K562 (cell line): ENCODE data around the gene AGO4. TPM values are rescaled to one million over a fixed set of nuclear protein-coding genes. Genes with fewer than 3 reads are reported as not detected.

Experiments
- E2F1 ChIP-seq: sonication (generic); formaldehyde crosslinking; IDR thresholded peaks from 2 replicates; pipeline ENCODE4 v1.8.1; 2023; ENCODE audit warnings: mild to moderate bottlenecking, missing genetic modification reagents, moderate library complexity
- FOXK1 ChIP-seq: sonication (generic); formaldehyde crosslinking; IDR thresholded peaks from 2 replicates; pipeline ENCODE4 v1.8.0; 2022; ENCODE audit warnings: missing genetic modification reagents, mild to moderate bottlenecking, borderline replicate concordance
- FOXP4 ChIP-seq: sonication (generic); formaldehyde crosslinking; IDR thresholded peaks from 2 replicates; pipeline ENCODE4 v1.8.0; 2022; ENCODE audit warnings: mild to moderate bottlenecking, missing genetic modification reagents, borderline replicate concordance
- L3MBTL2 ChIP-seq: fragments of 450-650 bp; IDR thresholded peaks from 2 replicates; pipeline ENCODE4 v1.6.1; 2016; ENCODE audit warnings: mild to moderate bottlenecking, moderate library complexity
- MTA1 ChIP-seq: fragments of 450-650 bp; IDR thresholded peaks from 2 replicates; pipeline ENCODE4 v1.6.1; 2017; ENCODE audit warnings: borderline replicate concordance
- PBX2 ChIP-seq, 2 experiments: IDR thresholded peaks in 1 of 2; conservative IDR thresholded peaks in 1 of 2; 2 replicates each; pipeline ENCODE4 v1.6.1; 2016; ENCODE audit warnings: low read depth in 2 of 2, mild to moderate bottlenecking in 1 of 2, missing compliant biosample characterization in 1 of 2, missing genetic modification characterization in 1 of 2, moderate library complexity in 1 of 2
- POLR2AphosphoS2 ChIP-seq: IDR thresholded peaks from 2 replicates; pipeline ENCODE4 v1.6.1; 2012; ENCODE audit warnings: low read length, improper control_type of control experiment
- POLR2B ChIP-seq: fragments of 450-650 bp; IDR thresholded peaks from 2 replicates; pipeline ENCODE4 v1.6.1; 2018; ENCODE audit warnings: low read depth; ENCODE audit not compliant: partially characterized antibody
- RNF2 ChIP-seq: sonication (generic); IDR thresholded peaks from 2 replicates; pipeline ENCODE4 v1.6.1; 2016
- TFE3 ChIP-seq: fragments of 450-650 bp; formaldehyde crosslinking; IDR thresholded peaks from 2 replicates; pipeline ENCODE4 v1.4.0; 2020; ENCODE audit warnings: mild to moderate bottlenecking, mixed read lengths
- ZNF444 ChIP-seq: fragments of 250-450 bp; sonication (Bioruptor Pico); IDR thresholded peaks from 2 replicates; pipeline ENCODE4 v1.4.0; 2020; ENCODE audit warnings: mild to moderate bottlenecking, moderate library complexity
- polyA plus RNA-seq, 8 experiments: library from polyadenylated mRNA; depleted of rRNA in 4 of 8; stranded (reverse) in 5 of 8; unstranded in 3 of 8; fragments of >200 nt; fragmentation: Nextera tagmentation in 2 of 8; fragmentation: Illumina TruSeq in 1 of 8; extraction: Ambion mirVana in 2 of 8; extraction: Trizol in 1 of 8; gene quantifications; 2 replicates each; pipeline versions ENCODE4 v1.2.1 to v1.2.3, GENCODE V29; 2011 to 2014; ENCODE audit warnings: inconsistent platforms in 1 of 8, missing spikeins in 1 of 8
- total RNA-seq, 7 experiments: library from RNA; depleted of rRNA in 6 of 7; stranded (reverse); fragments of >200 nt in 6 of 7; fragmentation: Illumina TruSeq in 2 of 7; extraction: Trizol in 2 of 7; gene quantifications; 2 replicates each; pipeline versions ENCODE4 v1.2.1 to v1.2.3, GENCODE V29; 2011 to 2021; ENCODE audit warnings: low replicate concordance in 1 of 7
- TF ChIP-seq, protein P1 (sequence below): fragments of 250-450 bp; sonication (Bioruptor Pico); IDR thresholded peaks from 2 replicates; pipeline ENCODE4 v1.8.0; 2022; ENCODE audit warnings: moderate library complexity, mild to moderate bottlenecking, inconsistent platforms
- TF ChIP-seq, protein P2 (sequence below): sonication (generic); formaldehyde crosslinking; IDR thresholded peaks from 2 replicates; pipeline ENCODE4 v1.8.0; 2023; ENCODE audit warnings: mild to moderate bottlenecking, missing genetic modification reagents
- TF ChIP-seq, protein P3 (sequence below): fragments of 200-400 bp; formaldehyde crosslinking; IDR thresholded peaks from 2 replicates; pipeline ENCODE4 v1.6.1; 2017; ENCODE audit warnings: mild to moderate bottlenecking, low read depth, low read length, moderate library complexity

Gene AGO4
- total and polyA plus RNA-seq, 9 of the 15 experiments (the other 6 are each of a cell fraction or from before 2014, with no cell fraction given): 1.3 to 10.5 (median 6.5) TPM

DNA sequence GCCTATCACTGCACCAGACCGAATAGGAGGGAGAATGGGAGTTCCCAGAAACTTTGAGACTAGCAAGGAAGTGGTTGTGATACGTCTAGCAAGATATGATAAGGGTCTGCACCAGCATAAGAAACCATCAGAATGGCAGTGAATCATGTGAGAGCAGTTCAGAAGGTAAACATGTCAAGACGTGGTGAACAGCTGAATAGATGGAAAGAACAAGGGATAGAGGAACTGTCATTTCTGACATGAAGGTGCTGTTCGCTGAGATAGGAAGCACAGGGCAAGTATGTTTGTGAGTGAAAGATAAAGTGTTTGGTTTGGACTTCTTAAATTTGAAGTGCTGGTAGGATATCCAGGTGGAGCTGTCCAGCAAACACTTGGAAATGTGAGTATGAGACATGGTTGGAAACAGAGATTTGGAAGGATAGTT is 74.0 kb downstream of the AGO4 start (continued):
- TF ChIP-seq, protein P1, sequence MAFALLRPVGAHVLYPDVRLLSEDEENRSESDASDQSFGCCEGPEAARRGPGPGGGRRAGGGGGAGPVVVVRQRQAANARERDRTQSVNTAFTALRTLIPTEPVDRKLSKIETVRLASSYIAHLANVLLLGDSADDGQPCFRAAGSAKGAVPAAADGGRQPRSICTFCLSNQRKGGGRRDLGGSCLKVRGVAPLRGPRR: no peak
- TF ChIP-seq ZNF444 (CRISPR knock-in tag): no peak
- TF ChIP-seq, protein P2, sequence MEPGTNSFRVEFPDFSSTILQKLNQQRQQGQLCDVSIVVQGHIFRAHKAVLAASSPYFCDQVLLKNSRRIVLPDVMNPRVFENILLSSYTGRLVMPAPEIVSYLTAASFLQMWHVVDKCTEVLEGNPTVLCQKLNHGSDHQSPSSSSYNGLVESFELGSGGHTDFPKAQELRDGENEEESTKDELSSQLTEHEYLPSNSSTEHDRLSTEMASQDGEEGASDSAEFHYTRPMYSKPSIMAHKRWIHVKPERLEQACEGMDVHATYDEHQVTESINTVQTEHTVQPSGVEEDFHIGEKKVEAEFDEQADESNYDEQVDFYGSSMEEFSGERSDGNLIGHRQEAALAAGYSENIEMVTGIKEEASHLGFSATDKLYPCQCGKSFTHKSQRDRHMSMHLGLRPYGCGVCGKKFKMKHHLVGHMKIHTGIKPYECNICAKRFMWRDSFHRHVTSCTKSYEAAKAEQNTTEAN: no peak
- no peak for TF ChIP-seq POLR2B
- no peak for TF ChIP-seq PBX2 (CRISPR knock-in tag; IDR thresholded peaks at IDR 0.05; ENCODE audit: low read depth)
- peak; percentile 92 for TF ChIP-seq PBX2 (tag; conservative IDR thresholded peaks at IDR 0.05; ENCODE audit: low read depth)
- TF ChIP-seq, protein P3, sequence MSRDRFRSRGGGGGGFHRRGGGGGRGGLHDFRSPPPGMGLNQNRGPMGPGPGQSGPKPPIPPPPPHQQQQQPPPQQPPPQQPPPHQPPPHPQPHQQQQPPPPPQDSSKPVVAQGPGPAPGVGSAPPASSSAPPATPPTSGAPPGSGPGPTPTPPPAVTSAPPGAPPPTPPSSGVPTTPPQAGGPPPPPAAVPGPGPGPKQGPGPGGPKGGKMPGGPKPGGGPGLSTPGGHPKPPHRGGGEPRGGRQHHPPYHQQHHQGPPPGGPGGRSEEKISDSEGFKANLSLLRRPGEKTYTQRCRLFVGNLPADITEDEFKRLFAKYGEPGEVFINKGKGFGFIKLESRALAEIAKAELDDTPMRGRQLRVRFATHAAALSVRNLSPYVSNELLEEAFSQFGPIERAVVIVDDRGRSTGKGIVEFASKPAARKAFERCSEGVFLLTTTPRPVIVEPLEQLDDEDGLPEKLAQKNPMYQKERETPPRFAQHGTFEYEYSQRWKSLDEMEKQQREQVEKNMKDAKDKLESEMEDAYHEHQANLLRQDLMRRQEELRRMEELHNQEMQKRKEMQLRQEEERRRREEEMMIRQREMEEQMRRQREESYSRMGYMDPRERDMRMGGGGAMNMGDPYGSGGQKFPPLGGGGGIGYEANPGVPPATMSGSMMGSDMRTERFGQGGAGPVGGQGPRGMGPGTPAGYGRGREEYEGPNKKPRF: no peak
- TF ChIP-seq TFE3: no peak
- TF ChIP-seq L3MBTL2: peak; percentile 13; the same call in 1 of the 2 replicates
- no peak for TF ChIP-seq FOXP4 (CRISPR knock-in tag)
- TF ChIP-seq POLR2AphosphoS2: no peak
- peak; percentile 86 for TF ChIP-seq MTA1
- peak; percentile 96 for TF ChIP-seq FOXK1 (CRISPR knock-in tag)
- 0 out of 2 replicates have a peak, but pooled peaks have one; percentile 46 for TF ChIP-seq RNF2
- no peak; the same call in 1 of the 2 replicates for TF ChIP-seq E2F1 (CRISPR knock-in tag)
